Fibroblast of pulmonary artery (primary cell): ENCODE results near the gene CDK17.

Experiments
- DNase-seq: peaks from one replicate; pipeline ENCODE4 v3.0.0-alpha.2; 2010; ENCODE audit warnings: low read depth
- H3K4me3 ChIP-seq: replicated peaks from 2 replicates; pipeline ENCODE4 v1.5.1; 2011; ENCODE audit warnings: low read depth, mild to moderate bottlenecking, control low read depth, low read length, moderate library complexity
- CTCF ChIP-seq: IDR thresholded peaks from 2 replicates; pipeline ENCODE4 v1.5.1; 2011; ENCODE audit warnings: mild to moderate bottlenecking, control low read depth, low read length, inconsistent platforms; ENCODE audit errors: missing control alignments

The CDK17 gene

GRCh38 chr12:96241846-96242256, 158.4 kb downstream of the CDK17 start:
- no peak overlapping the region for H3K4me3 ChIP-seq
- DNase-seq: peak; percentile 68
- TF ChIP-seq CTCF: no peak

GRCh38 chr12:96241431-96241830, 158.8 kb downstream of the CDK17 start:
- no peak overlapping the region for H3K4me3 ChIP-seq
- no peak for TF ChIP-seq CTCF
- no peak for DNase-seq

- no peak overlapping the region for H3K4me3 ChIP-seq
These were observed 159.6 kb downstream of the CDK17 start for GRCh38 chr12:96240656-96241055.

GRCh38 chr12:96239711-96240635, 160.3 kb downstream of the CDK17 start:
- no peak for TF ChIP-seq CTCF
- DNase-seq: no peak
- H3K4me3 ChIP-seq: no peak overlapping the region

More at GRCh38 chr12:96240656-96241055, 159.6 kb downstream of the CDK17 start:
- no peak for DNase-seq
- TF ChIP-seq CTCF: no peak

GRCh38 chr12:96238336-96239047, 161.7 kb downstream of the CDK17 start:
- DNase-seq: no peak
- no peak for TF ChIP-seq CTCF
- no peak overlapping the region for H3K4me3 ChIP-seq

- TF ChIP-seq CTCF: no peak
- peak; percentile 98 for DNase-seq
- H3K4me3 ChIP-seq: peak overlapping the region; percentile 14
These were observed 162.7 kb downstream of the CDK17 start for GRCh38 chr12:96237465-96238077.
